ENCODE measurements around the gene DOHH.

DOHH gene

GRCh38 chr19:3503036-3503572 lies 2.6 kb upstream of the DOHH start:
- H3K27ac ChIP-seq (ENCODE audit: low read length, poor library complexity, severe bottlenecking) = no peak overlapping the region
- no peak overlapping the region for H3K4me2 ChIP-seq (ENCODE audit: low read length, poor library complexity, severe bottlenecking)
- no peak overlapping the region for H3K4ac ChIP-seq (ENCODE audit: low read depth in 1 of 2, low read length in 2 of 2)
- no peaks in the 10 kb centered on the region for H3K36me3 ChIP-seq (ENCODE audit: control insufficient read depth in 1 of 2, insufficient read depth in 2 of 2, low read depth in 1 of 2, low read length in 2 of 2)
- no peak overlapping the region for H3K4me3 ChIP-seq (ENCODE audit: insufficient read depth in 1 of 2, low read depth in 1 of 2, low read length in 2 of 2)
- no peak overlapping the region for H2BK5ac ChIP-seq (ENCODE audit: low read depth, low read length, poor library complexity, severe bottlenecking)
- H4K91ac ChIP-seq (ENCODE audit: low read length) = no peak overlapping the region
- H3K14ac ChIP-seq (ENCODE audit: low read length in 2 of 2) = peak overlapping the region in 1 of 2 experiments; percentile 82
- H3K27me3 ChIP-seq (ENCODE audit: control insufficient read depth in 1 of 2, insufficient read depth in 1 of 2, low read length in 2 of 2) = no peaks in the 10 kb centered on the region
- H3K23ac ChIP-seq (ENCODE audit: low read length in 2 of 2) = no peak overlapping the region
- H3K4me1 ChIP-seq (ENCODE audit: control insufficient read depth, insufficient read depth, low read depth, low read length) = peaks cover 20% of the 10 kb centered on the region
- WGBS = 87% methylated on average over 13 of the region's 13 CpGs
- H4K8ac ChIP-seq (ENCODE audit: low read length) = peak overlapping the region; percentile 24
- H3K9ac ChIP-seq (ENCODE audit: low read length) = no peak overlapping the region
- no peak overlapping the region for H3K18ac ChIP-seq (ENCODE audit: low read depth in 1 of 2, low read length in 2 of 2)
- peaks cover 3% of the 10 kb centered on the region for H3K79me1 ChIP-seq (replicated peaks; ENCODE audit: low read length, poor library complexity, severe bottlenecking)
- no peak overlapping the region for H2AFZ ChIP-seq (ENCODE audit: low read depth, low read length)
- no peak overlapping the region for H2BK120ac ChIP-seq (ENCODE audit: low read depth, low read length)
- H2BK15ac ChIP-seq (ENCODE audit: low read depth, poor library complexity, severe bottlenecking) = no peak overlapping the region
- H2AK5ac ChIP-seq (ENCODE audit: low read length, severe bottlenecking) = peak overlapping the region; percentile 68
- no peaks in the 10 kb centered on the region for H3K9me3 ChIP-seq (ENCODE audit: control insufficient read depth, low read length)
- no peak overlapping the region for H2BK12ac ChIP-seq (ENCODE audit: low read length in 2 of 2)
- peak; percentile 69 for DNase-seq

- H3K79me1 ChIP-seq (replicated peaks; ENCODE audit: low read length, poor library complexity, severe bottlenecking) = peaks cover 8% of the 10 kb centered on the region
- no peak overlapping the region for H3K9ac ChIP-seq (ENCODE audit: low read length)
- H3K4me3 ChIP-seq (ENCODE audit: insufficient read depth in 1 of 2, low read depth in 1 of 2, low read length in 2 of 2) = no peak overlapping the region
- H3K23ac ChIP-seq (ENCODE audit: low read length in 2 of 2) = no peak overlapping the region
- no peak for DNase-seq
- H2BK15ac ChIP-seq (ENCODE audit: low read depth, poor library complexity, severe bottlenecking) = no peak overlapping the region
- H3K4ac ChIP-seq (ENCODE audit: low read depth in 1 of 2, low read length in 2 of 2) = no peak overlapping the region
- no peaks in the 10 kb centered on the region for H3K27me3 ChIP-seq (ENCODE audit: control insufficient read depth in 1 of 2, insufficient read depth in 1 of 2, low read length in 2 of 2)
- H3K36me3 ChIP-seq (ENCODE audit: control insufficient read depth in 1 of 2, insufficient read depth in 2 of 2, low read depth in 1 of 2, low read length in 2 of 2) = peaks cover 5 to 6% of the 10 kb centered on the region in 2 experiments
- no peak overlapping the region for H2BK5ac ChIP-seq (ENCODE audit: low read depth, low read length, poor library complexity, severe bottlenecking)
- H2BK12ac ChIP-seq (ENCODE audit: low read length in 2 of 2) = no peak overlapping the region
- H2BK120ac ChIP-seq (ENCODE audit: low read depth, low read length) = no peak overlapping the region
- no peak overlapping the region for H3K4me2 ChIP-seq (ENCODE audit: low read length, poor library complexity, severe bottlenecking)
- H3K27ac ChIP-seq (ENCODE audit: low read length, poor library complexity, severe bottlenecking) = no peak overlapping the region
- no peak overlapping the region for H4K91ac ChIP-seq (ENCODE audit: low read length)
- peaks cover 18% of the 10 kb centered on the region for H3K4me1 ChIP-seq (ENCODE audit: control insufficient read depth, insufficient read depth, low read depth, low read length)
- H3K9me3 ChIP-seq (ENCODE audit: control insufficient read depth, low read length) = no peaks in the 10 kb centered on the region
- 96% methylated on average over 3 of the region's 3 CpGs for WGBS
- H4K8ac ChIP-seq (ENCODE audit: low read length) = peak overlapping the region; percentile 39
- no peak overlapping the region for H3K14ac ChIP-seq (ENCODE audit: low read length in 2 of 2)
- no peak overlapping the region for H3K18ac ChIP-seq (ENCODE audit: low read depth in 1 of 2, low read length in 2 of 2)
- no peak overlapping the region for H2AFZ ChIP-seq (ENCODE audit: low read depth, low read length)
- no peak overlapping the region for H2AK5ac ChIP-seq (ENCODE audit: low read length, severe bottlenecking)
Measured at GRCh38 chr19:3501780-3502179, 1.3 kb upstream of the DOHH start.

GRCh38 chr19:3499738-3500428 lies 591 bp downstream of the DOHH start:
- Histone ChIP-seq H3K9ac (ENCODE audit: low read length) (peak overlapping the region; percentile 97), H3K4me1 (ENCODE audit: control insufficient read depth, insufficient read depth, low read depth, low read length) (peaks cover 13% of the 10 kb centered on the region), H3K4ac (ENCODE audit: low read depth in 1 of 2, low read length in 2 of 2) (peak overlapping the region; percentile 72 to 87), H2BK12ac (ENCODE audit: low read length in 2 of 2) (no peak overlapping the region), H2BK120ac (ENCODE audit: low read depth, low read length) (peak overlapping the region; percentile 87), H3K9me3 (ENCODE audit: control insufficient read depth, low read length) (no peaks in the 10 kb centered on the region), H3K18ac (ENCODE audit: low read depth in 1 of 2, low read length in 2 of 2) (peak overlapping the region in 1 of 2 experiments; percentile 44), H3K79me1 (replicated peaks; ENCODE audit: low read length, poor library complexity, severe bottlenecking) (peaks cover 10% of the 10 kb centered on the region), H3K4me3 (ENCODE audit: insufficient read depth in 1 of 2, low read depth in 1 of 2, low read length in 2 of 2) (peak overlapping the region; percentile 91 to 99), H4K8ac (ENCODE audit: low read length) (peak overlapping the region; percentile 100), H3K4me2 (ENCODE audit: low read length, poor library complexity, severe bottlenecking) (peak overlapping the region; percentile 84), H2BK5ac (ENCODE audit: low read depth, low read length, poor library complexity, severe bottlenecking) (peak overlapping the region; percentile 99), H3K27me3 (ENCODE audit: control insufficient read depth in 1 of 2, insufficient read depth in 1 of 2, low read length in 2 of 2) (no peaks in the 10 kb centered on the region), H4K91ac (ENCODE audit: low read length) (peak overlapping the region; percentile 100), H2AFZ (ENCODE audit: low read depth, low read length) (no peak overlapping the region), H3K23ac (ENCODE audit: low read length in 2 of 2) (no peak overlapping the region), H2AK5ac (ENCODE audit: low read length, severe bottlenecking) (no peak overlapping the region), H2BK15ac (ENCODE audit: low read depth, poor library complexity, severe bottlenecking) (no peak overlapping the region), H3K14ac (ENCODE audit: low read length in 2 of 2) (no peak overlapping the region), H3K27ac (ENCODE audit: low read length, poor library complexity, severe bottlenecking) (peak overlapping the region; percentile 18), H3K36me3 (ENCODE audit: control insufficient read depth in 1 of 2, insufficient read depth in 2 of 2, low read depth in 1 of 2, low read length in 2 of 2) (peaks cover 24 to 25% of the 10 kb centered on the region in 2 experiments)
- DNase-seq = no peak
- 30% methylated on average over 18 of the region's 18 CpGs for WGBS

- Histone ChIP-seq H3K23ac (ENCODE audit: low read length in 2 of 2) (no peak overlapping the region), H3K4me2 (ENCODE audit: low read length, poor library complexity, severe bottlenecking) (peak overlapping the region; percentile 29), H3K9me3 (ENCODE audit: control insufficient read depth, low read length) (no peaks in the 10 kb centered on the region), H2AFZ (ENCODE audit: low read depth, low read length) (no peak overlapping the region), H3K27ac (ENCODE audit: low read length, poor library complexity, severe bottlenecking) (peak overlapping the region; percentile 95), H3K27me3 (ENCODE audit: control insufficient read depth in 1 of 2, insufficient read depth in 1 of 2, low read length in 2 of 2) (no peaks in the 10 kb centered on the region), H2BK15ac (ENCODE audit: low read depth, poor library complexity, severe bottlenecking) (no peak overlapping the region), H4K8ac (ENCODE audit: low read length) (no peak overlapping the region), H3K18ac (ENCODE audit: low read depth in 1 of 2, low read length in 2 of 2) (no peak overlapping the region), H3K9ac (ENCODE audit: low read length) (no peak overlapping the region), H3K4me1 (ENCODE audit: control insufficient read depth, insufficient read depth, low read depth, low read length) (peaks cover 18% of the 10 kb centered on the region), H2BK5ac (ENCODE audit: low read depth, low read length, poor library complexity, severe bottlenecking) (peak overlapping the region; percentile 63), H3K36me3 (ENCODE audit: control insufficient read depth in 1 of 2, insufficient read depth in 2 of 2, low read depth in 1 of 2, low read length in 2 of 2) (peaks cover 30 to 44% of the 10 kb centered on the region in 2 experiments), H2AK5ac (ENCODE audit: low read length, severe bottlenecking) (peak overlapping the region; percentile 67), H2BK120ac (ENCODE audit: low read depth, low read length) (no peak overlapping the region), H3K14ac (ENCODE audit: low read length in 2 of 2) (no peak overlapping the region), H3K4me3 (ENCODE audit: insufficient read depth in 1 of 2, low read depth in 1 of 2, low read length in 2 of 2) (no peak overlapping the region), H2BK12ac (ENCODE audit: low read length in 2 of 2) (no peak overlapping the region), H3K79me1 (replicated peaks; ENCODE audit: low read length, poor library complexity, severe bottlenecking) (peaks cover 19% of the 10 kb centered on the region), H3K4ac (ENCODE audit: low read depth in 1 of 2, low read length in 2 of 2) (no peak overlapping the region), H4K91ac (ENCODE audit: low read length) (no peak overlapping the region)
- DNase-seq = no peak
- 95% methylated on average over 5 of the region's 5 CpGs for WGBS
Measured at GRCh38 chr19:3497757-3498520, 2.5 kb downstream of the DOHH start.

Data from mesenchymal stem cell (in vitro differentiated cells and primary cell).